Transverse colon (tissue), 4 donors: Measurements from ENCODE around the gene SEMA4D. TPM values are rescaled to one million over a fixed set of nuclear protein-coding genes. Genes with fewer than 3 reads are reported as not detected.
"Not testable (repeated sequence)": the region's sequence is repeated elsewhere in the genome, so short reads cannot be mapped to it uniquely, and the experiment has no call there.

Source experiments
- DNase-seq: peaks from one replicate; pipeline ENCODE4 v3.0.0-alpha.2; 2019
- H3K27ac ChIP-seq, 4 donors: fragments of 200-600 bp; sonication (generic); 2 replicates each; pipeline ENCODE4 v1.5.1; 2016 to 2018; ENCODE audit warnings: inconsistent platforms in 4 of 4
- H3K27me3 ChIP-seq: fragments of 200-600 bp; sonication (generic); 2 replicates; pipeline ENCODE4 v1.5.1; 2017; ENCODE audit warnings: inconsistent platforms
- H3K36me3 ChIP-seq, 4 donors: fragments of 200-600 bp; sonication (generic); 2 replicates each; pipeline ENCODE4 v1.5.1; 2017 to 2019; ENCODE audit warnings: inconsistent platforms in 4 of 4
- H3K4me1 ChIP-seq, 4 donors: fragments of 200-600 bp; sonication (generic); 2 replicates each; pipeline ENCODE4 v1.5.1; 2017 to 2020; ENCODE audit warnings: inconsistent platforms in 4 of 4
- H3K4me3 ChIP-seq, 4 donors: fragments of 200-600 bp; sonication (generic); 1 replicate in 1 of 4; 2 replicates in 3 of 4; pipeline versions ENCODE4 v1.5.1 to v1.6.1; 2017 to 2019; ENCODE audit warnings: inconsistent platforms in 4 of 4
- H3K9me3 ChIP-seq, 2 donors: fragments of 200-600 bp; sonication (generic); 2 replicates each; pipeline ENCODE4 v1.5.1; 2017 to 2019; ENCODE audit warnings: inconsistent platforms in 2 of 2
- EP300 ChIP-seq: sonication (generic); formaldehyde crosslinking; IDR thresholded peaks from one replicate; pipeline ENCODE4 v1.6.1; 2017; ENCODE audit warnings: antibody characterized with exemption, low read depth
- POLR2A ChIP-seq: fragments of 450-650 bp; IDR thresholded peaks from one replicate; pipeline ENCODE4 v1.6.1; 2016; ENCODE audit warnings: antibody characterized with exemption, mild to moderate bottlenecking, moderate library complexity
- POLR2AphosphoS5 ChIP-seq, 3 donors: sonication (generic); formaldehyde crosslinking; IDR thresholded peaks; one replicate each; pipeline ENCODE4 v1.6.1; 2016; ENCODE audit warnings: antibody characterized with exemption in 3 of 3
- WGBS, 2 donors: methylation state at CpG; one replicate each; pipeline ENCODE4 v1.1.5; 2018; ENCODE audit warnings: low coverage in 1 of 2; 5-methylcytosine and 5-hydroxymethylcytosine counted together
- in situ Hi-C, 4 donors: fragments of 200-750 bp; cut with MboI; loops; one replicate each; pipeline versions ENCODE4 v1.15.0 to v1.15.1; 2017; ENCODE audit warnings: low sequenced_read_pairs in 3 of 4, low pct_ligation_motif_present in 1 of 4, low pct_unique_long_range_greater_than_20kb in 1 of 4
- intact Hi-C: fragments of 100-400 bp; cut with DNase I; formaldehyde crosslinking; loops from one replicate; pipeline ENCODE4 v1.15.1; 2023; ENCODE audit warnings: low total_unique reads
- total RNA-seq, 4 donors: library from RNA; depleted of rRNA; stranded (reverse); fragments of >200 nt; gene quantifications; one replicate each; pipeline ENCODE4 v1.1.0, GENCODE V29; 2016
- TF ChIP-seq, protein P1 (sequence below), 5 experiments: fragments of 200-600 bp in 3 of 5; fragments of 450-650 bp in 2 of 5; sonication (generic) in 3 of 5; IDR thresholded peaks; 1 replicate in 2 of 5; 2 replicates in 3 of 5; pipeline ENCODE4 v1.5.1; 2016 to 2017; ENCODE audit warnings: antibody characterized with exemption in 5 of 5, inconsistent platforms in 3 of 5, mild to moderate bottlenecking in 2 of 5, moderate library complexity in 1 of 5

SEMA4D gene
- total RNA-seq, 4 donors from 2014 or later, result 8.7 to 29.1 (median 14.5) TPM

DNA sequence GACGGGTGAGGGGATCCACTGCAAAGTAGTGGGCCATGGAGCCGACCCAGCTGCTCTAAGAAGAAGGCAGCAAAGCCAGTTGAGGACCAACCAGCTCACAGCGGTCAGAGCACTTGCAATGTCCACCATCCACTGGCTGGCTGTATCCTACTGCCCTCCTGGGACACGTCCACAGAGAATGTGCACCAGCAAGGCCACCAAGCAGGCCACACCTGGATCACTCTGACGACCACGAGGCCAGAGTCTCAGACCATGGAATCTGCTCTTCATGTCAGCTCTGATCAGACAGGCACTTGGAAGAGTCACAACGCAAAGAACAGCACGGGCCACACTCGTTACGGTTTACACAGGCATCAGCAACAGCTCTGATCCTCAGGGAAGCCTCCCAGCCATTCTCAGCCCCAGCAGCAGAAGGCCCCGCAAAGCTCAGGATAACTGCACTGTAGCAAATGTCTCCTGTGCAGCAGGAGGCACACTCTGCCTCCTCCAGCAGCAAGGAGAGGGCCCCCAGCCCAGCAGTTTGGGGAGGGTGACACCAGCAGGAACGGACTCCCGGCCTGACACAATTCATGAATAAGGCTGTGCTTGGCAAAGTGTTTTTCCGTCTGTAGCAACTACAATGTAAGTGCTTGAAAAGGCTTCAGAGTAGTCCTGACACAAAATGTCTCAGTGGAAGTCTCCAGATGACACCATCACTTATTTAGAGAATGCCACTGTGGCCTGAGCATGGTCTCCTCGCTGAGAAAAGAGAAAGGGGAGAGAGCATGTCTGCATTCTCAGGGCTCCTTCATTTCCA, 15.7 kb downstream of the SEMA4D start:
- Histone ChIP-seq H3K36me3 (no peaks in the 10 kb centered on the region), H3K27ac (peak overlapping the region in 3 of 4 donors; percentile 8 to 30 (median 14)), H3K9me3 (no peaks in the 10 kb centered on the region), H3K4me1 (peaks cover 0 to 13% (median 8%) of the 10 kb centered on the region in 4 donors), H3K27me3 (no peaks in the 10 kb centered on the region), H3K4me3 (no peak overlapping the region)
- intact Hi-C loops (no loop called here), in situ Hi-C loops (no loop called here)
- peak; percentile 7 for DNase-seq
- 60 to 63% methylated on average over 1 to 15 of the region's 15 CpGs for WGBS, 2 donors
- TF ChIP-seq POLR2A (no peak), POLR2AphosphoS5 (IDR thresholded peaks at IDR 0.05) (no peak), EP300 (no peak)
- TF ChIP-seq, protein P1, sequence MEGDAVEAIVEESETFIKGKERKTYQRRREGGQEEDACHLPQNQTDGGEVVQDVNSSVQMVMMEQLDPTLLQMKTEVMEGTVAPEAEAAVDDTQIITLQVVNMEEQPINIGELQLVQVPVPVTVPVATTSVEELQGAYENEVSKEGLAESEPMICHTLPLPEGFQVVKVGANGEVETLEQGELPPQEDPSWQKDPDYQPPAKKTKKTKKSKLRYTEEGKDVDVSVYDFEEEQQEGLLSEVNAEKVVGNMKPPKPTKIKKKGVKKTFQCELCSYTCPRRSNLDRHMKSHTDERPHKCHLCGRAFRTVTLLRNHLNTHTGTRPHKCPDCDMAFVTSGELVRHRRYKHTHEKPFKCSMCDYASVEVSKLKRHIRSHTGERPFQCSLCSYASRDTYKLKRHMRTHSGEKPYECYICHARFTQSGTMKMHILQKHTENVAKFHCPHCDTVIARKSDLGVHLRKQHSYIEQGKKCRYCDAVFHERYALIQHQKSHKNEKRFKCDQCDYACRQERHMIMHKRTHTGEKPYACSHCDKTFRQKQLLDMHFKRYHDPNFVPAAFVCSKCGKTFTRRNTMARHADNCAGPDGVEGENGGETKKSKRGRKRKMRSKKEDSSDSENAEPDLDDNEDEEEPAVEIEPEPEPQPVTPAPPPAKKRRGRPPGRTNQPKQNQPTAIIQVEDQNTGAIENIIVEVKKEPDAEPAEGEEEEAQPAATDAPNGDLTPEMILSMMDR (IDR thresholded peaks at IDR 0.05), result no peak

DNA sequence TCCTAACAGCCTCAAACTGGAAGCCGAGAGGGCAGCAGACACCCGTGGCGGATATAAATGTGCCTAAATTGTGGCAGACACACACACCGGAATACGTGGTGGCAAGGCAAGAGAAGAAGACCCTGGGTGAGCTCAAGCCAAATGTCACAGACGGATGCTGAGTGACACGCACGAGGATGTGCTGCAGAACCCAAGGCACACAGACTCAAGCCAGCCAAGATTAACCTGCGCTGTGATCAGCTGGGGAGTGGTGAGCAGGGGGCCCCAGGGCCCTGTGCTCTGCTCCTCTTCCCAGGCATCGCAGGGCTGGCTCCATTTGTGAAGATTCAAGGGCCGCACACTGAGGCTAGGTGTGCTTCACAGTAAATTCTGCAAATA, 16.4 kb downstream of the SEMA4D start:
- TF ChIP-seq EP300, result no peak
- TF ChIP-seq, protein P1 (IDR thresholded peaks at IDR 0.05), result no peak
- TF ChIP-seq POLR2AphosphoS5 (IDR thresholded peaks at IDR 0.05), result no peak
- TF ChIP-seq POLR2A, result no peak
- in situ Hi-C loops, result no loop called here

GRCh38 chr9:89480825-89481537, 16.9 kb downstream of the SEMA4D start:
- H3K27ac ChIP-seq, result peak overlapping the region in 3 of 4 donors; percentile 8 to 30 (median 14)
- H3K36me3 ChIP-seq, result no peaks in the 10 kb centered on the region
- H3K9me3 ChIP-seq, result no peaks in the 10 kb centered on the region
- 87 to 100% methylated on average over 1 to 15 of the region's 15 CpGs for WGBS, 2 donors
- no peak overlapping the region for H3K4me3 ChIP-seq
- in situ Hi-C loops, result no loop called here
- peak; percentile 8 for DNase-seq
- peaks cover 0 to 20% (median 11%) of the 10 kb centered on the region in 4 donors for H3K4me1 ChIP-seq
- TF ChIP-seq EP300 (no peak), POLR2AphosphoS5 (IDR thresholded peaks at IDR 0.05) (no peak), POLR2A (no peak)
- TF ChIP-seq, protein P1 (IDR thresholded peaks at IDR 0.05), result no peak
- H3K27me3 ChIP-seq, result no peaks in the 10 kb centered on the region
- intact Hi-C loops, result no loop called here

More for the DNA sequence above, 16.4 kb downstream of the SEMA4D start:
- Histone ChIP-seq H3K4me3 (no peak overlapping the region), H3K4me1 (peaks cover 0 to 20% (median 11%) of the 10 kb centered on the region in 4 donors), H3K27ac (peak overlapping the region in 3 of 4 donors; percentile 8 to 30 (median 14)), H3K9me3 (no peaks in the 10 kb centered on the region), H3K36me3 (no peaks in the 10 kb centered on the region), H3K27me3 (no peaks in the 10 kb centered on the region)
- peak; percentile 18 for DNase-seq
- 75 to 92% methylated on average over 9 to 10 of the region's 11 CpGs for WGBS, 2 donors
- intact Hi-C loops, result no loop called here

DNA sequence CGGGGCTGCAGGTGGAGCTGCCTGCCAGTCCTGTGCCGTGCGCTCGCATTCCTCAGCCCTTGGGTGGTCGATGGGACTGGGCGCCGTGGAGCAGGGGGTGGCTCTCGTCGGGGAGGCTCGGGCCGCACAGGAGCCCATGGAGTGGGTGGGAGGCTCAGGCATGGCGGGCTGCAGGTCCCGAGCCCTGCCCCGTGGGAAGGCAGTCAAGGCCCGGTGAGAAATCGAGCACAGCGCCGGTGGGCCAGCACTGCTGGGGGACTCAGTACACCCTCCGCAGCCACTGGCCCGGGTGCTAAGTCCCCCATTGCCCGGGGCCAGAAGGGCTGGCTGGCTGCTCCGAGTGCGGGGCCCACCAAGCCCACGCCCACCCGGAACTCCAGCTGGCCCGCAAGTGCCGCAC, 17.5 kb downstream of the SEMA4D start:
- H3K9me3 ChIP-seq, H3K27ac ChIP-seq, H3K4me3 ChIP-seq, in situ Hi-C loops, H3K27me3 ChIP-seq, intact Hi-C loops, H3K36me3 ChIP-seq: not testable (repeated sequence)
- H3K4me1 ChIP-seq, result peaks cover 0 to 20% (median 11%) of the 10 kb centered on the region in 4 donors
- WGBS, 2 donors, result 99% methylated on average over 21 of the region's 27 CpGs; no CpG with 5 or more reads in 1 of the 2 donors
- peak; percentile 3 for DNase-seq
